ENCODE results near the gene OR12D2. TPM values are rescaled to one million over a fixed set of nuclear protein-coding genes. Genes with fewer than 3 reads are reported as not detected.

The OR12D2 gene
- total and polyA plus RNA-seq, 2 of the 4 experiments (the other 2 are of a cell fraction), result not detected

GRCh38 chr6:29368765-29369164 is 26.7 kb upstream of the OR12D2 start, which contains the start of gene OR5V1:
TSS of gene OR5V1 (minus strand) at chr6:29368865. CDS start at chr6:29356195, 12,670 bp downstream.
- TF ChIP-seq MXI1 (IDR thresholded peaks at IDR 0.05; ENCODE audit: borderline replicate concordance, low read depth, low read length) (no peak), CTCF (conservative IDR thresholded peaks at IDR 0.05; ENCODE audit: low read depth, low read length) (no peak), FOS (IDR thresholded peaks at IDR 0.05; ENCODE audit: low read depth, low read length) (no peak)
- no peak within 1 kb of the TSS for H3K14ac ChIP-seq (replicated peaks; ENCODE audit: low read depth, low read length)
- H3K4me1 ChIP-seq (ENCODE audit: control insufficient read depth, insufficient read depth, low read length), result no peaks in the 10 kb centered on the region
- H3K9me3 ChIP-seq (ENCODE audit: control insufficient read depth, insufficient read depth, low read length), result peaks cover 8% of the 10 kb centered on the region
- WGBS, 2 experiments (ENCODE audit: extremely low coverage in 2 of 2, insufficient read length in 1 of 2), result 60% methylated on average over 1 of the region's 3 CpGs; no CpG with 5 or more reads in 1 of the 2 experiments
- intact Hi-C loops (cut with micrococcal nuclease) (no loop called here), in situ Hi-C loops (cut with MboI; ENCODE audit: low sequenced_read_pairs) (no loop called here), dilution Hi-C loops (cut with HindIII; ENCODE audit: low sequenced_read_pairs, unreplicated experiment) (no loop called here)
- POLR2A ChIA-PET (ENCODE audit: unreplicated experiment), result no interaction called here
- no peaks in the 10 kb centered on the region for H4K20me1 ChIP-seq (ENCODE audit: insufficient read depth, low read length)
- H2AK9ac ChIP-seq (replicated peaks; ENCODE audit: low read depth, low read length, poor library complexity), result no peak within 1 kb of the TSS
- H3K27ac ChIP-seq (ENCODE audit: insufficient read depth, low read length), result no peak within 1 kb of the TSS
- H3K4me3 ChIP-seq (ENCODE audit: insufficient read depth, low read depth, low read length), result no peak within 1 kb of the TSS
- ATAC-seq (ENCODE audit: low read depth), result no peak
- H3K36me3 ChIP-seq (ENCODE audit: control insufficient read depth, insufficient read depth, low read length), result no peaks in the 10 kb centered on the region
- no peak within 1 kb of the TSS for H2AFZ ChIP-seq (replicated peaks; ENCODE audit: low read length, poor library complexity)
- H2BK120ac ChIP-seq (ENCODE audit: low read depth, low read length), result no peak within 1 kb of the TSS
- H2BK20ac ChIP-seq (ENCODE audit: low read depth, low read length), result no peak within 1 kb of the TSS
- no peak within 1 kb of the TSS for H4K5ac ChIP-seq (ENCODE audit: low read depth, low read length)
- H3K4ac ChIP-seq (ENCODE audit: low read depth, low read length), result no peak within 1 kb of the TSS
- H2BK15ac ChIP-seq (ENCODE audit: low read depth, low read length), result no peak within 1 kb of the TSS
- H3K4me2 ChIP-seq (ENCODE audit: low read depth, low read length), result no peak within 1 kb of the TSS
- H2BK5ac ChIP-seq (ENCODE audit: low read depth, low read length, poor library complexity, severe bottlenecking), result no peak within 1 kb of the TSS
- CTCF ChIA-PET, result no interaction called here
- DNase-seq, result no peak
- no TSS peak for BruUV-seq (replicated peaks)
- no peak within 1 kb of the TSS for H3K18ac ChIP-seq (ENCODE audit: low read depth, low read length)
- H3K56ac ChIP-seq (ENCODE audit: extremely low read depth, insufficient read depth, low read length), result no peak within 1 kb of the TSS
- H3K9ac ChIP-seq (ENCODE audit: low read depth, low read length), result no peak within 1 kb of the TSS
- H2AK5ac ChIP-seq (ENCODE audit: low read depth, low read length), result no peak within 1 kb of the TSS
- H4K8ac ChIP-seq (ENCODE audit: low read depth in 2 of 2, low read length in 2 of 2), result no peak within 1 kb of the TSS
- no peaks in the 10 kb centered on the region for H3K79me1 ChIP-seq (ENCODE audit: low read depth in 1 of 2, low read length in 2 of 2)
- H3K9me1 ChIP-seq (ENCODE audit: insufficient read depth, low read length), result no peaks in the 10 kb centered on the region
- no peak within 1 kb of the TSS for H3K23ac ChIP-seq (ENCODE audit: low read depth, low read length)
- H3K27me3 ChIP-seq (ENCODE audit: control insufficient read depth, insufficient read depth, low read length), result no peaks in the 10 kb centered on the region
- H4K91ac ChIP-seq (ENCODE audit: insufficient read depth, low read depth, low read length), result no peak within 1 kb of the TSS

All from IMR-90 (cell line).